OCI-LY1 (cell line): ENCODE results near the gene SLIT3.

ENCODE experiments used
- H2AFZ ChIP-seq: fragments of 200-600 bp; sonication (generic), shearing (Covaris generic); 2 replicates; pipeline ENCODE4 v1.6.0; 2014; ENCODE audit warnings: antibody characterized with exemption, mild to moderate bottlenecking, low read length
- H3F3A ChIP-seq: fragments of 200-600 bp; sonication (generic), shearing (Covaris generic); 2 replicates; pipeline ENCODE4 v1.6.0; 2014; ENCODE audit warnings: mild to moderate bottlenecking, antibody characterized with exemption, low read length, moderate library complexity; ENCODE audit not compliant: insufficient read depth
- H3K27ac ChIP-seq: fragments of 200-600 bp; sonication (generic); 2 replicates; pipeline ENCODE4 v1.5.1; 2014; ENCODE audit warnings: low read length, mixed run types, mild to moderate bottlenecking, low read depth; ENCODE audit not compliant: poor library complexity, severe bottlenecking
- H3K27me3 ChIP-seq: fragments of 200-600 bp; sonication (generic); 2 replicates; pipeline ENCODE4 v1.6.0; 2014; ENCODE audit warnings: antibody characterized with exemption, mild to moderate bottlenecking, low read length, moderate library complexity; ENCODE audit not compliant: insufficient read depth
- H3K36me3 ChIP-seq: fragments of 200-600 bp; sonication (generic); 2 replicates; pipeline ENCODE4 v1.6.1; 2014; ENCODE audit warnings: mild to moderate bottlenecking, antibody characterized with exemption, low read length, moderate library complexity, mixed read lengths; ENCODE audit not compliant: insufficient read depth
- H3K4me1 ChIP-seq: fragments of 200-600 bp; sonication (generic); 2 replicates; pipeline ENCODE4 v1.5.1; 2014; ENCODE audit warnings: mild to moderate bottlenecking, low read length, moderate library complexity; ENCODE audit not compliant: insufficient read depth, severe bottlenecking
- H3K4me2 ChIP-seq: fragments of 200-600 bp; sonication (generic), shearing (Covaris generic); 2 replicates; pipeline ENCODE4 v1.6.1; 2014; ENCODE audit warnings: low read length
- H3K4me3 ChIP-seq: fragments of 200-600 bp; sonication (generic); 2 replicates; pipeline ENCODE4 v1.5.1; 2014; ENCODE audit warnings: low read length, low read depth, mild to moderate bottlenecking, mixed read lengths; ENCODE audit not compliant: poor library complexity, severe bottlenecking
- H3K79me2 ChIP-seq: fragments of 200-600 bp; shearing (Covaris generic); 2 replicates; pipeline ENCODE4 v1.6.1; 2016; ENCODE audit warnings: mixed run types, low read length, mixed read lengths; ENCODE audit not compliant: insufficient read depth
- H3K9ac ChIP-seq: fragments of 200-600 bp; sonication (generic), shearing (Covaris generic); 2 replicates; pipeline ENCODE4 v1.6.1; 2014; ENCODE audit warnings: mild to moderate bottlenecking, low read length, mixed read lengths
- H3K9me2 ChIP-seq: fragments of 200-600 bp; sonication (generic), shearing (Covaris generic); 2 replicates; pipeline ENCODE4 v1.6.1; 2014; ENCODE audit warnings: low read depth, mild to moderate bottlenecking, low read length, mixed read lengths
- H3K9me3 ChIP-seq: fragments of 200-600 bp; shearing (Covaris generic); 2 replicates; pipeline ENCODE4 v1.6.1; 2014; ENCODE audit warnings: low read length, mixed read lengths
- H4K20me1 ChIP-seq: fragments of 200-600 bp; sonication (generic), shearing (Covaris generic); 2 replicates; pipeline ENCODE4 v1.6.0; 2016; ENCODE audit warnings: mild to moderate bottlenecking, low read length; ENCODE audit not compliant: insufficient read depth
- CTCF ChIP-seq: fragments of 200-600 bp; sonication (generic), shearing (Covaris generic); IDR thresholded peaks from 2 replicates; pipeline ENCODE4 v1.5.1; 2017; ENCODE audit warnings: mild to moderate bottlenecking, antibody characterized with exemption, low read length, moderate library complexity, mixed read lengths
- EZH2 ChIP-seq: fragments of 200-600 bp; sonication (generic), shearing (Covaris generic); IDR thresholded peaks from 2 replicates; pipeline ENCODE4 v1.8.0; 2017; ENCODE audit warnings: borderline replicate concordance, mixed run types, mild to moderate bottlenecking, antibody characterized with exemption, low read length, moderate library complexity, mixed read lengths

SLIT3 gene

DNA sequence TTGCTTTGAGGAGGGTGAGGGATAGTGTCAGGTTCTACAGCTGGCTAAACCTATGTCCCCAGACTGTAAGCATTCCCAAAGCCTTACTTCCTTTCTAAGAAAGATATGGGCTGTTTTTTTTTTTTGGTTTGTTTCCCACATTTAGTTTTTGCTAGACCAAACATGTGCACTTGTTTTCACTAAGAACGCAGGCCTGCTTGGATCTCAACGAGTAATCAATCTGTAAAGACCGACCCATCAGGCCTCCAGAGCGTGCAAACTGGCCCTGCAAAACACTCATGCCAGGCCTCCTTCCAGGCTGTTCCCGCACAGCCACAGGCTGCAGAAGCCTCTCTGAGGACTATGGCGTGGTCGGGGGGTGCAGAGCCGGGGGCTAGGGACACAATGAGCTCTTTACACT lies 416.9 kb downstream of the SLIT3 start:
- no peak overlapping the region for H3K4me3 ChIP-seq
- no peak overlapping the region for H3K4me2 ChIP-seq
- H3K9me2 ChIP-seq = no peaks in the 10 kb centered on the region
- no peaks in the 10 kb centered on the region for H3K9me3 ChIP-seq
- no peaks in the 10 kb centered on the region; the same call in 1 of the 2 replicates for H3K27me3 ChIP-seq
- no peaks in the 10 kb centered on the region for H3K79me2 ChIP-seq
- H3K27ac ChIP-seq = no peak overlapping the region
- H3K36me3 ChIP-seq = no peaks in the 10 kb centered on the region
- no peaks in the 10 kb centered on the region for H4K20me1 ChIP-seq
- TF ChIP-seq CTCF = no peak
- no peak for TF ChIP-seq EZH2
- no peaks in the 10 kb centered on the region for H3F3A ChIP-seq
- H3K9ac ChIP-seq = no peak overlapping the region
- no peaks in the 10 kb centered on the region for H3K4me1 ChIP-seq
- H2AFZ ChIP-seq = no peak overlapping the region

- H3K79me2 ChIP-seq = no peaks in the 10 kb centered on the region
- no peaks in the 10 kb centered on the region for H3K9me3 ChIP-seq
- no peaks in the 10 kb centered on the region for H3K9me2 ChIP-seq
- H3K36me3 ChIP-seq = no peaks in the 10 kb centered on the region
- H3K4me3 ChIP-seq = no peak overlapping the region
- no peaks in the 10 kb centered on the region for H3F3A ChIP-seq
- no peaks in the 10 kb centered on the region for H3K4me1 ChIP-seq
- no peaks in the 10 kb centered on the region; the same call in 1 of the 2 replicates for H3K27me3 ChIP-seq
- H2AFZ ChIP-seq = no peak overlapping the region
- no peak overlapping the region for H3K9ac ChIP-seq
- no peak overlapping the region for H3K27ac ChIP-seq
- TF ChIP-seq EZH2 (no peak), CTCF (no peak)
- H4K20me1 ChIP-seq = no peaks in the 10 kb centered on the region
- H3K4me2 ChIP-seq = no peak overlapping the region
Measured at GRCh38 chr5:168883281-168883741, 417.6 kb downstream of the SLIT3 start.

DNA sequence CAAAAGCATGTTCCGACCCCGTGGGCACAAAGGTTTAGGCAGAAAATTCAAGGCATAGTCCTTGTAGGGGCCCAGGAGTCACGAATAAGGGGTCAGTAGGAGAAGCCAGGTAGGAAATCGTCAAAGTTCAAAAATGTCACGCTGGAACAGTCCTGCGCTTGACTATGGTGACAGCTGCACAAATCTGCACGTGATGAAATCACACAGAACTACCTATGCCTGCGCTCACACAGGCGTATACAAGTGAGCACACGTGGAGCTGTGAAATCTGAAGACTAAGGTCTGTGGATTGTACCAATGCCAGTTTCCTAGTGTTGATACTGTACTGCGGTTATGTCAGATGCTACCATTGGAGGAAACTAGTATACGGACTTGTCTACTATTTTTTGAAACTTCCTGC lies 418.7 kb downstream of the SLIT3 start:
- H3K27ac ChIP-seq = no peak overlapping the region
- H3K36me3 ChIP-seq = no peaks in the 10 kb centered on the region
- H3K4me1 ChIP-seq = no peaks in the 10 kb centered on the region
- no peak overlapping the region for H3K4me2 ChIP-seq
- H3K27me3 ChIP-seq = peaks cover 4% of the 10 kb centered on the region; the same call in 1 of the 2 replicates
- no peaks in the 10 kb centered on the region for H4K20me1 ChIP-seq
- H3F3A ChIP-seq = no peaks in the 10 kb centered on the region
- H3K79me2 ChIP-seq = no peaks in the 10 kb centered on the region
- no peak overlapping the region for H3K9ac ChIP-seq
- no peak overlapping the region for H3K4me3 ChIP-seq
- TF ChIP-seq EZH2 = no peak
- no peak for TF ChIP-seq CTCF
- no peak overlapping the region for H2AFZ ChIP-seq
- H3K9me3 ChIP-seq = no peaks in the 10 kb centered on the region
- no peaks in the 10 kb centered on the region for H3K9me2 ChIP-seq
